ENCODE results near the gene EVI2B.

- no peak for TF ChIP-seq EZH2 (IDR thresholded peaks at IDR 0.05; ENCODE audit: borderline replicate concordance, low read length)
- no peak for TF ChIP-seq CTCF (conservative IDR thresholded peaks at IDR 0.05 in 1 of 2, IDR thresholded peaks at IDR 0.05 in 1 of 2; ENCODE audit: extremely low read depth in 1 of 2, insufficient read depth in 1 of 2, low read depth in 1 of 2, low read length in 2 of 2)
These were observed 9.7 kb upstream of the EVI2B start for GRCh38 chr17:31323551-31323950.

Measured in mammary epithelial cell (primary cell).